Measurements from ENCODE around the gene POTEF.
"Not testable (repeated sequence)": the region's sequence is repeated elsewhere in the genome, so short reads cannot be mapped to it uniquely, and the experiment has no call there.

- TF ChIP-seq CTCF (conservative IDR thresholded peaks at IDR 0.05; ENCODE audit: low read length); EZH2phosphoT487 (IDR thresholded peaks at IDR 0.05; ENCODE audit: borderline replicate concordance, low read depth, low read length): not testable (repeated sequence)
Measured at GRCh38 chr2:130159376-130159775, 30.4 kb upstream of the POTEF start.
